ENCODE data around the gene DNAJB1.
"Not testable (repeated sequence)": the region's sequence is repeated elsewhere in the genome, so short reads cannot be mapped to it uniquely, and the experiment has no call there.

DNAJB1 gene

DNA sequence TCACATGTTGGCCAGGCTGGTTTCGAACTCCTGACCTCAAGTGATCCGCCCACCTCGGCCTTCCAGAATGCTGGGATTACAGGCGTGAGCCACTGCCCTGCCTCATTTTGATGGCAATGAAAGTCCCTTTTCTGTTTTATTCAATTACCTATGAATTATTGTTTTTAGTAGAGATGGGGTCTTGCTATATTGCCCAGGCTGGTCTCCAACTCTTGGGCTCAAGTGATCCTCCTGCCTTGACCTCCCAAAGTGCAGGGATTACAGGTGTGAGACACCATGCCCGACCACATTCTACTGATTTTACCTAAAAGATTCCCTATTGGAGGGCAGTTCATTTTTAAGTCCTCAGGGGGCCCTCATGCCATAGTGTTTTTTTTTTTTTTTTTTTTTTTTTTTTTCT is 23.8 kb upstream of the DNAJB1 start:
- not testable (repeated sequence) for H3K36me3 Mint-ChIP-seq (ENCODE audit: low read depth); H3K4me3 Mint-ChIP-seq; H3K9me3 Mint-ChIP-seq; H3K27me3 Mint-ChIP-seq (ENCODE audit: low read depth); H3K4me1 Mint-ChIP-seq (ENCODE audit: low read depth); H3K27ac Mint-ChIP-seq

DNA sequence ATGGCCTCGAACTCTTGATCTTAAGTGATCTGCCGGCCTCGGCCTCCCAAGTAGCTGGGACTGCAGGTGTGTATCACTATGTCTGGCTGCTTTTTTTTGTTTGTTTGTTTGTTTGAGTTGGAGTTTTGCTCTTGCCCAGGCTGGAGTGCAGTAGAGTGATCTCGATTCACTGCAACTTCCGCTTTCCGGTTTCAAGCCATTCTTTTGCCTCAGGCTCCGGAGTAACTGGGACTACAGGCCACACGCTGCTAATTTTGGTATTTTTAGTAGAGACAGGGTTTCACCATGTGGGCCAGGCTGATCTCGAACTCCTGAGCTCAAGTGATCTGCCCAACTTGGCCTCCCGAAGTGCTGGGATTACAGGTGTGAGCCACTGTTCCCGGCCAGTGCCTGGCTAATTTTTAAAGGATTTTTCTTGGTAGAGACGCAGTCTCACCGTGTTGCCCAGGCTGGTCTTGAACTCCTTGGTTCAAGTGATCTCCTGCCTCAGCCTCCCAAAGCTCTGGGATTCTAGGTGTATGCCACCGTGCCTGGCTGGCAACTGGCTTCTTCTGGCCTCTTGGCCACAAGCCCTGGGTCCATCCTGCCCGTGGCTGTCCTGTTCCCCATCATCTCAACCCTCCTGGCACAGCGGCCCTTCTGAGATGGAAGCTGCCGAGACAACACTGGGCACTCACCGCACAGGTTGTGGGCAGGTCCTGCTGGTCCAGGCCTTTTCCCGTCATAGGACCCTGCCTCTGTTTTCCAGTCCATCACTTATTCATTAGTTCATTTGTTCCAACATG is 22.7 kb upstream of the DNAJB1 start:
- Mint-ChIP-seq H3K27ac (no peak overlapping the region), H3K36me3 (ENCODE audit: low read depth) (peaks cover 6% of the 10 kb centered on the region), H3K4me1 (ENCODE audit: low read depth) (peaks cover 7% of the 10 kb centered on the region), H3K27me3 (ENCODE audit: low read depth) (no peaks in the 10 kb centered on the region), H3K9me3 (no peaks in the 10 kb centered on the region), H3K4me3 (no peak overlapping the region)

DNA sequence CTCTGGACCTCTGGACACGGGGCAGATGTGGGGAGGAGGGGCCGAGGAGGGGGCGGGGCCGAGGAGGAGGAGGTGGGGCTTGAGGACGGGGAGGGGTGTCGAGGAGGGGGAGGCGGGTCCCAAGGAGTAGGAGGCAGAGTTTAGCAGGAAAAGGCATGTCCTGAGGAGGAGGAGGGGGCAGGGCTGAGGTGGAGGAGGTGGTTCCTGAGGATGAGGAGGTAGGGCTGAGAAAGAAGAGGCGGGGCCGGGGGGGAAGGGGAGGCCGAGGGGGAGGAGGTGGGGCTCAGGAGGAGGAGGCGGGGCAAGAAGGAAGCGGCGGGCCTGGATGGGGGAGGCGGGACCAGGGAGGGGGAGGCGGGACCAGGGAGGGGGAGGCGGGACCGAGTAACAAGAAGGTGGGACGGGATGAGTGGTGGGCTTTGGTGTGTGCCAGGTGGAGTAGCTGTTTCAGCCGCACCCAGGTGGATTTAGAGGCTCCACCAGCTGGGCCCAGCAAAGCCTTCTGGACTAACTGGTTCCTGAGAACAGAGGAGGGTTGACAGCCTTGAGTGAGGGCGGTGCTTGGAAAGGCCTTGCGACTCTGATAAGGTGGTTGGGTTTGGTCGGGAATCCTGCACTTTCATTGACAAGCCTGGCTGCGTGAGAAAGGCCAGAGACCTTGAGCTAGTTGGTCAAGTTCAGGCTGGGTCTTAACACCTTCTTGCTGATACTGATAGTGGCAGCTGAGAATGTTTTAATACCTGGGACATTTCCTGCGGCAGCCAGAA is 18.9 kb upstream of the DNAJB1 start:
- Mint-ChIP-seq H3K36me3 (ENCODE audit: low read depth) (peaks cover 13% of the 10 kb centered on the region), H3K27me3 (ENCODE audit: low read depth) (no peaks in the 10 kb centered on the region), H3K4me3 (no peak overlapping the region), H3K27ac (no peak overlapping the region), H3K9me3 (no peaks in the 10 kb centered on the region), H3K4me1 (ENCODE audit: low read depth) (peaks cover 12% of the 10 kb centered on the region)

DNA sequence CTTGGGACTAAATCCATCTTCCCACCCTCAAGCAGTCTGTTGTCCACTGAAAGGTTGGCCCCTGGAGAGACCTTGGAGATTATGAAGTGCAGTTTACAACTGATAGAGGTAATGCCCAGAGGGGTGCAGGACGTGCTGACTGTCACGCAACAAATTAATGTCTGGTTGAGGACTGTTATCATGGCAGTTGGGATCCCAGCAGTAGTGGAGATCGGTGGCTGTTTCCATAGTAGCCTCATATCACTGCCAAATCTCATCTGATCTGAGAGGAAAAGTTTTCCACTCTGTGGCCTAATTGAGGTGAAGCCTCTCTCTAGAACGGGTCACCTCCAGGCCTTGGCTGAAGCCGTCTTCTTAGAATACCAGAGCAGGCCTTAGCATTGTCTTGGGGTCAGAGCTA is 15.3 kb upstream of the DNAJB1 start:
- Mint-ChIP-seq H3K4me1 (ENCODE audit: low read depth) (peaks cover 20% of the 10 kb centered on the region), H3K27me3 (ENCODE audit: low read depth) (no peaks in the 10 kb centered on the region), H3K36me3 (ENCODE audit: low read depth) (peaks cover 6% of the 10 kb centered on the region), H3K4me3 (no peak overlapping the region), H3K27ac (no peak overlapping the region), H3K9me3 (no peaks in the 10 kb centered on the region)

DNA sequence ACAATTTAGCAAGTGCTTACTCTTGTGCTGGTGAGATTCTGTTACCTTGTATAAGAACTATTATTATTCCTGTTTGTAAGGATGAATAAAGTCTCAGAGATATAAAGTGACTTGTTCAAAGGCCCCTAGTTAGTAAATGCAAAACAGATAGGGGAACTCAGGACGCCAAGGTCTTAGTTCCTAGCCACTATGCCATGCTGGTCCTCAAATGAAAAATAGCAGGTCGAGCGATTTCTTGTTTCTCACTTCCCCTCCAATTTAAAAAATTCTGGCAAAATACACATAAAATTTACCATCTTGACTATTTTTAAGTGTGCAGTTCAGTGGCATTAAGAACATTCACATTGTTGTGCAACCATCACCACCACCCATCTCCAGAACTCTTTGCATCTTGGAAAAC is 12.3 kb upstream of the DNAJB1 start:
- H3K4me3 Mint-ChIP-seq = peak overlapping the region; percentile 92
- H3K27me3 Mint-ChIP-seq (ENCODE audit: low read depth) = no peaks in the 10 kb centered on the region
- peaks cover 6% of the 10 kb centered on the region for H3K36me3 Mint-ChIP-seq (ENCODE audit: low read depth)
- peaks cover 20% of the 10 kb centered on the region for H3K4me1 Mint-ChIP-seq (ENCODE audit: low read depth)
- H3K9me3 Mint-ChIP-seq = no peaks in the 10 kb centered on the region
- peak overlapping the region; percentile 9 for H3K27ac Mint-ChIP-seq

DNA sequence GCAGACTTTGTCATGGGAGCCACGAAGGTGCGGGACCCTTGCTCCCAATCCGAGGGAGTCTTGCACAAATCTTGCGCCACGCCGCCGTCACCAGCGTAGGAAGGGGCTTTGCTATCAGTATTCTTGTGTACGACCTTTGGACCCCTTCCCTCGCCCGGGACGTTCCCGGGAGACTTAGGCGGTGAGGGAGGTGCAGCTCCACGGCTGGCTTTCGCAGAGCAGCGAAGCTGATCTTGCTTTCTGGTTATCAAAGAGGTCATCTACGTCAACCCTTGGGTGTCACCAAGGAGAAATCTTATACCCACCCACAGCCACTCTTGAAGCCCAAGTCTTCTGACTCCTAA is 11.8 kb upstream of the DNAJB1 start:
- Mint-ChIP-seq H3K9me3 (no peaks in the 10 kb centered on the region), H3K4me3 (peak overlapping the region; percentile 92), H3K4me1 (ENCODE audit: low read depth) (peaks cover 20% of the 10 kb centered on the region), H3K27ac (peak overlapping the region; percentile 98), H3K36me3 (ENCODE audit: low read depth) (peaks cover 6% of the 10 kb centered on the region), H3K27me3 (ENCODE audit: low read depth) (no peaks in the 10 kb centered on the region)

DNA sequence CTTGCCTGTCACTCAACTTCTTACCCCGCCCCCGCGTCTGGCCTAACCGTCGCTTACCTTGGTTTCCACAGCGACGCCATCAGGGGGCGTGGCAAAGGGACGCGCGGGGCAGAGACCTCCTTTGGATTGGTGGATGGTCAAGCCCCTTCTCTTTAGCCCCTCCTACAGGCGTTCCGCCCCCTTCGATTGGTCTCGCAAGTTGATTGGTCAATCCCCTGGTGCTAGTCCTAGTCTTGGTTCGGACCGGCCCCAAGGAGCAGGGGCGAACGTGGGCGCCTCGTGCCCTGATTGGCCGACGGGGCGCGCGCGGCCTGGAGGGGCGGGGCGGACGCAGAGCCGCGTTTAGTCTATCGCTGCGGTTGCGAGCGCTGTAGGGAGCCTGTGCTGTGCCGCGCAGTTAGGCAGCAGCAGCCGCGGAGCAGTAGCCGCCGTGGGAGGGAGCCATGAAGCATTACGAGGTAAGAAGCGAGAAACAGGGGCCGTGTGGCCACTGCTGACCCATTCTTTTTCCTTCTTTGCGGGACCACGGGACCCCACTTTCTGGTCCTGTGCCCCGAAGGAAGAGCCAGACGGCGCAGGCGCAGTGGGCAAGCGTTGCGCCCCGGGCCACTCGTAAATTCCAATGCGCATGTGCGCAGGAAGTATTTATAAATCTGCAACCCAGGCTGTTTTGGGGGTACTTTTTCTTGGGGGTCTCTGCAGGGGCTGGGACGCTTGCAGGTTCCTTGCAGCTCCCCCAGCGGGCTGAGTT is 11.2 kb upstream of the DNAJB1 start, which contains the start of gene TECR:
Gene TECR (plus strand): TSS at position 341 of the 751 bp plus-strand sequence. CDS start 103 bp downstream, at position 444.
- peaks cover 20% of the 10 kb centered on the region for H3K4me1 Mint-ChIP-seq (ENCODE audit: low read depth)
- H3K9me3 Mint-ChIP-seq = no peaks in the 10 kb centered on the region
- H3K27ac Mint-ChIP-seq = peak within 1 kb of the TSS; percentile 98
- peak within 1 kb of the TSS; percentile 92 for H3K4me3 Mint-ChIP-seq
- H3K27me3 Mint-ChIP-seq (ENCODE audit: low read depth) = no peaks in the 10 kb centered on the region
- H3K36me3 Mint-ChIP-seq (ENCODE audit: low read depth) = peaks cover 6% of the 10 kb centered on the region

DNA sequence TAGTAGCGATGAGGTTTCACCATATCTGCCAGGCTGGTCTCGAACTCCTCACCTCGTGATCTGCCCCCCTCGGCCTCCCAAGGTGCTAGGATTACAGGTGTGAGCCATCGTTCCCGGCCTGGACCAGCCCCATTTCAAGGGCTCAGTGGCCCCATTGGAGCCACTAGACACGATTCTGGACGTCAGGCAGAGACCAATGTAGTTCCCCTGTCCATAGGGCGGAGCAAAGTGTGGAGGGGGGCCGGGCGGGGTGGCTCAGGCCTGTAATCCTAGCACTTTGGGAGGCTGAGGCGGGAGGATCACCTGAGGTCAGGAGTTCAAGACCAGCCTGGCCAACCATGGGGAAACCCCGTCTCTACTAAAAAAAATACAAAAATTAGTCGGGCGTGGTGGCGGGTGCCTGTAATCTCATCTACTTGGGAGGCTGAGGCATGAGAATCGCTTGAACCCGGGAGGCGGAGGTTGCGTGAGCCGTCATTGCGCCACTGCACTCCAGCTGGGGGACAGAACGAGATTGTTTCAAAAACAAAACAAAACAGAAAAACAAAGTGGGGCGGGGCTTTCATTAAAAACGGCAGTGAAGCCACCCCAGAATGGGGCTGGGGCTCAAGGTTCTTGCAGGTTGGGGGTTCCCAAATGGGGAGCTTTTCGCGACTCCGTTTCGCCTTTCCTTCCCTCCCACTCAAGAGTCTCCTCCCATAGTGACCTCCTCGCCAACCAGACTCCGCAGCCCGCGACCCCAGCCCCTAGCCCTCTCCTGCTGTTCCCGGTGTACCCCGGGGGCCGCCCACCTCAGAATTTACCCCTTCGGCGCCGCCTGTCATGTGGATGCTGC is 10.4 kb upstream of the DNAJB1 start:
- Mint-ChIP-seq H3K4me1 (ENCODE audit: low read depth) (peaks cover 20% of the 10 kb centered on the region), H3K36me3 (ENCODE audit: low read depth) (peaks cover 6% of the 10 kb centered on the region), H3K27me3 (ENCODE audit: low read depth) (no peaks in the 10 kb centered on the region), H3K4me3 (peak overlapping the region; percentile 92), H3K9me3 (no peaks in the 10 kb centered on the region), H3K27ac (peak overlapping the region; percentile 98)

DNA sequence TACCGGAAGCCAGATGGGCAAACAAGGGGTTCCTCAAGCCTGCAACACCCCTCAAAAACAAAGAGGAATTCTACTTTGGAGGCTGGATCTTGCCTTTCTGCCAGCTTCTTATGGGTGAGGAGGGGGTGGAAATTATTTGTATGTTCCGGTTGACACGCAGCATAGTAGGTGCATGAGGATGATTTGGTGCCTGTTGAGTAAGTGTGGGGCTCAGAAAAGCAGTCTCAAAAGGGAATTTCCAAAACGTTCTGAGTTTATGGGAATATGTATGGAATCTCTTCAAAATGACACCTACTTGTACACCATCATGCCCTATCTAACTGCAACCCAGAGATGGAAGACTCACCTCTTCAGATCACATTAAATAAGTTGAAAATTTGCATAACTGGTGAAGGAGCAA is 8.2 kb upstream of the DNAJB1 start:
- no peak overlapping the region for H3K27ac Mint-ChIP-seq
- H3K4me1 Mint-ChIP-seq (ENCODE audit: low read depth) = peaks cover 32% of the 10 kb centered on the region
- peaks cover 2% of the 10 kb centered on the region for H3K36me3 Mint-ChIP-seq (ENCODE audit: low read depth)
- H3K9me3 Mint-ChIP-seq = no peaks in the 10 kb centered on the region
- no peak overlapping the region for H3K4me3 Mint-ChIP-seq
- H3K27me3 Mint-ChIP-seq (ENCODE audit: low read depth) = no peaks in the 10 kb centered on the region

DNA sequence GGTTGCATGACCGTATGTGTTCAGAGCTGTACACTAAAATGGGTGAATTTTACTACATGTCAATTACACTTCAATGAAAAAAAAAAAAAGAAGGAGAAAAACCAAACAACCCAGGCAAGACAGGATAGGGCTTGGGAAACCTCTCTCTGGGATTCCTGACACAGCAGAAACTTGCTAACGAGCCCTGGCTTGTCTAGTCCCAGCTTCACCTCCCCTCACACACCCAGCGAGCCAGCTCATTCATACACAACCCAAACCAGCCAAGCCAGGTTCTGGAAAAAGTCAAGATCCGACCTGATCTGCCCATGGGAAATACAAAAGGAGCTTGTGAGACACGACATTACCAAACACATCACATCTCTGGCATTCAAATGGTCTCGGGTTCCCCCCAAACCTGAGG is 7.5 kb upstream of the DNAJB1 start:
- peaks cover 2% of the 10 kb centered on the region for H3K36me3 Mint-ChIP-seq (ENCODE audit: low read depth)
- H3K4me3 Mint-ChIP-seq = no peak overlapping the region
- H3K9me3 Mint-ChIP-seq = no peaks in the 10 kb centered on the region
- no peaks in the 10 kb centered on the region for H3K27me3 Mint-ChIP-seq (ENCODE audit: low read depth)
- peak overlapping the region; percentile 14 for H3K27ac Mint-ChIP-seq
- H3K4me1 Mint-ChIP-seq (ENCODE audit: low read depth) = peaks cover 31% of the 10 kb centered on the region

DNA sequence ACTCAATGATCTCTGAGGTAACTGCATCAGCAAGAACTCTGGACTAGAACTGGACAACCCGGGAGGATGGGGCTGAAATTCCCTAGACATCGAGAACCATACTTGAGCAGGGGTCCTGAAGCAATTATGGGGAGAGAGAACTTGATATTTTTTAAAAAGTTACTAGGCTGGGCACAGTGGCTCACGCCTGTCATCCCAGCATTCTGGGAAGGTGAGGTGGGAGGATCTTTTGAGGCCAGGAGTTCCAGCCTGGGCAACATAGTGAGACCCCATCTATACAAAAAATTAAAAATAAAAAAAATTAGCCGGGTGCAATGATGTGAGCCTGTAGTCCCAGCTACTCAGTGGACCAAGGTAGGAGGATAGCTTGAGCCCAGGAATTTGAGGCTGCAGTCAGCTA is 2.3 kb upstream of the DNAJB1 start:
- peak overlapping the region; percentile 94 for H3K27ac Mint-ChIP-seq
- no peaks in the 10 kb centered on the region for H3K9me3 Mint-ChIP-seq
- H3K36me3 Mint-ChIP-seq (ENCODE audit: low read depth) = peaks cover 19% of the 10 kb centered on the region

DNA sequence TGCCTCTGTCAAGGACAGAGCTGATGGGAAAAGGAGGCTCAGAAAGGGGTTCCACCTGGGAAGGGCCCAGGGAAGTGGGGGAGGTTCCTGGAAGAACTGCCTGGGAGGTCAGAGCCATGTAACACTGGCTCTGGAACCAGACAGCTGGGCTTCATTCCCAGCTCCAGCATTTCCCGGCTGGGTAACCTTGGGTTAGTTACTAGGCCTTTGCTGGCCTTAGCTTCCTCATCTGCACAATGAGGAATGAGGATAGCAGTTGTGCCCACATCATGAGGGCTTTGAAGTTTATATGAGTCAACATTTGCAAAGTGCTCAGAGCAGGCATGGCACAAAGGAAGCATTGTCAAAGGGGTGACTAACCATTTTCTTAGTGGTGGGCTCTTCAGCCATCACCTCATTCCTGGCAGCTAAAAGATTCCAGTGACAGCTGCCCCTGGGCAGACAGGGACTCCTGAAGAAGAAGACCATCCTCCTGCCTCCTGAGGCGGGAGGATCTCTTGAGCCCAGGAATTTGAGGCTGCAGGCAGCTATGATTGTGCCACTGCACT is 1.7 kb upstream of the DNAJB1 start:
- peak overlapping the region; percentile 78 for H3K4me3 Mint-ChIP-seq
- no peaks in the 10 kb centered on the region for H3K9me3 Mint-ChIP-seq
- H3K27me3 Mint-ChIP-seq (ENCODE audit: low read depth) = no peaks in the 10 kb centered on the region
- peak overlapping the region; percentile 94 for H3K27ac Mint-ChIP-seq
- peaks cover 49% of the 10 kb centered on the region for H3K4me1 Mint-ChIP-seq (ENCODE audit: low read depth)
- H3K36me3 Mint-ChIP-seq (ENCODE audit: low read depth) = peaks cover 25% of the 10 kb centered on the region

More for the DNA sequence above, 2.3 kb upstream of the DNAJB1 start:
- H3K27me3 Mint-ChIP-seq (ENCODE audit: low read depth) = no peaks in the 10 kb centered on the region
- no peak overlapping the region for H3K4me3 Mint-ChIP-seq
- peaks cover 43% of the 10 kb centered on the region for H3K4me1 Mint-ChIP-seq (ENCODE audit: low read depth)

DNA sequence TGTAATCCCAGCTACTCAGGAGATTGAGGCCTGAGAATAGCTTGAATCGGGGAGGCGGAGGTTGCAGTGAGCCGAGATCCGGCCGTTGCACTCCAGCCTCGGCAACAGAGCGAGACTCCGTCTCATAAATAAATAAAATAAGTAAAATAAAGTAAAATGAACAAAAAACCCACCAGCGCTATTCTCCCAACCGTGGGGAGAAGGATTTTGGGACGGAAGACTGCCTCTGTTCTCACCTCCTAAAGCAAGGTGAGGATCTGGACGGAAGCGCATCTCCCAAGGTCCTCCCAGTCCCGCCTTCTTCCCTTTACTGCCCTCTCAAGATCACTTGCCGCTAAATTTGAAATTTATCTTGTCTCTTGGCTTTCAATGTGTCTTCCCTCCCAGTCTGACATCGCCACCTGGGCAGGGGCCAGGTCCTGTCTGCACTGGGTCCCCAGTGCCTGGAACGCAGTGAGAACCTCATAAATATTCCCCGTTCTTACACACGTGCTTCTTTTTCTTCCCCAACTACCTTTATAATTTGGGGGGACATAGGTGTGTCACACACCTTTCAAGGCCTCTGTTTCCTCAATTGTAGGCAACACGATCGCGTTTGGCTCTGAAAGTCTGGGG is 1.2 kb upstream of the DNAJB1 start:
- Mint-ChIP-seq H3K36me3 (ENCODE audit: low read depth) (peaks cover 31% of the 10 kb centered on the region), H3K27me3 (ENCODE audit: low read depth) (no peaks in the 10 kb centered on the region), H3K9me3 (no peaks in the 10 kb centered on the region), H3K4me1 (ENCODE audit: low read depth) (peaks cover 52% of the 10 kb centered on the region), H3K27ac (peak overlapping the region; percentile 94), H3K4me3 (peak overlapping the region; percentile 79)
